Myocyte (in vitro differentiated cells): ENCODE measurements around the gene FGG. TPM values are rescaled to one million over a fixed set of nuclear protein-coding genes. Genes with fewer than 3 reads are reported as not detected.
"Not testable (repeated sequence)": the region's sequence is repeated elsewhere in the genome, so short reads cannot be mapped to it uniquely, and the experiment has no call there.

ENCODE experiments used
- DNase-seq: peaks from one replicate; pipeline ENCODE4 v3.0.0-alpha.2; 2012; ENCODE audit warnings: low read depth
- total RNA-seq: library from RNA; depleted of rRNA; stranded (reverse); fragments of >200 nt; gene quantifications from 2 replicates; pipeline ENCODE4 v1.2.3, GENCODE V29; 2014

FGG gene
- total RNA-seq, 1 donor from 2014 or later: not detected

- no peak for DNase-seq
Observed at GRCh38 chr4:154611833-154612232, 623 bp downstream of the FGG start.

GRCh38 chr4:154610582-154610981 lies 1.9 kb downstream of the FGG start:
- no peak for DNase-seq

DNA sequence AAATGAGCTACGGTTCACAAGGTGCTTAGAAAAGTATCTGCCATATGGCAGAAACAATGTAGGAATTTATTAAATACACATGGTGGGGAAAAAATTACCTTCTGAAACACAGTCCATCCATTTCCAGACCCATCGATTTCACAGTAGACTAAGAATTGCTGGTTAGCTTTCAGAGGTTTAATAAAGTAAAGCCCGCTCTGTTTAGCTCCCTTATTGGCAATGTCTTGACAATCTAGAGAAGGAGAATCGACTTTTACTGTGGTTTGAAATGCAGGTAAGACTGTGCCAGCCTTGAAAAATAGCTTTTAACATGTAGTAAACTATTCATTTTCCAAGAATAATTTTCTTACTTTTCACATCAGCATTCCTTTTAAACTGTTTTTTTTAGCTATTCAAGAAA lies 2.9 kb downstream of the FGG start:
- no peak for DNase-seq

DNA sequence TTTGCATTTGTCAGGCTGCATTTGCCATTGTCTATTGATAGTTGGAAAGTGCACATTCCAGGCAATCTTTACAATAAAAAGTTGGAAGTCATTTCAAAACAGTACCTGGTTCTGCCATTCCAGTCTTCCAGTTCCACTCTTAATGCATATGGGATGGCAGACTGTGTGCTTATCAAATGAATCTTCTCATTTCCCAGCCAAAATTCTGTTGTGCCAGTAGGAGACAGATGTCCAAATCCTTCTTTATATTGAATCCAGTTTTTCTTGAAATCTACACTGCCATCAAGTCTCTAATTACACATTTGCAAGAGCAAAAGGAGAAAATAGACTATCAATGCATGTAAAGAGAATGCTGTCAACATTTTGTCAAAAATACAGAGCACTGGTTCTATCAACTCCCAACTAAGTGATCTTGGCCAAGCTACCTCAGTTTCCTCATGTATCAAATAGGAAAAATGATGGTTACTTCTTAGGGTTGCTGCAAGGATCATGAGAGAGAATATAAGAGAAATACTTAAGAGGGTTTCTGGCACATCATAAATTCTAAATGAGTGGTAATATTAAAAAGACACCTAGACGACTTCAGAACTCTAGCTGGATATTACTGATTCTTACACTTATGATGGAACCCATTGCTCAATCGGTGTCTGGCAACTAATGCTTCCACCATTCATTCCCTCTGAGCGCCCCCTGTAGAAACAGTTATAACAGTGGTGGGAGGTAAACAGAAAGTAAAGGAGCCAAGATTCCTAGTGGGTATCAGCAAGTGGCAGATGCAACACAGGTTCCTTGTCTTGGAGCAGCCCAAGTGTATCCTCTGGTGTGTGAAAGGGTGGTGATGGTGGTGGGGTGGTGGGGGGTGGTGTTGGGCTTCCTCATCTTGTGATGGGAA lies 3.8 kb downstream of the FGG start:
- no peak for DNase-seq

DNA sequence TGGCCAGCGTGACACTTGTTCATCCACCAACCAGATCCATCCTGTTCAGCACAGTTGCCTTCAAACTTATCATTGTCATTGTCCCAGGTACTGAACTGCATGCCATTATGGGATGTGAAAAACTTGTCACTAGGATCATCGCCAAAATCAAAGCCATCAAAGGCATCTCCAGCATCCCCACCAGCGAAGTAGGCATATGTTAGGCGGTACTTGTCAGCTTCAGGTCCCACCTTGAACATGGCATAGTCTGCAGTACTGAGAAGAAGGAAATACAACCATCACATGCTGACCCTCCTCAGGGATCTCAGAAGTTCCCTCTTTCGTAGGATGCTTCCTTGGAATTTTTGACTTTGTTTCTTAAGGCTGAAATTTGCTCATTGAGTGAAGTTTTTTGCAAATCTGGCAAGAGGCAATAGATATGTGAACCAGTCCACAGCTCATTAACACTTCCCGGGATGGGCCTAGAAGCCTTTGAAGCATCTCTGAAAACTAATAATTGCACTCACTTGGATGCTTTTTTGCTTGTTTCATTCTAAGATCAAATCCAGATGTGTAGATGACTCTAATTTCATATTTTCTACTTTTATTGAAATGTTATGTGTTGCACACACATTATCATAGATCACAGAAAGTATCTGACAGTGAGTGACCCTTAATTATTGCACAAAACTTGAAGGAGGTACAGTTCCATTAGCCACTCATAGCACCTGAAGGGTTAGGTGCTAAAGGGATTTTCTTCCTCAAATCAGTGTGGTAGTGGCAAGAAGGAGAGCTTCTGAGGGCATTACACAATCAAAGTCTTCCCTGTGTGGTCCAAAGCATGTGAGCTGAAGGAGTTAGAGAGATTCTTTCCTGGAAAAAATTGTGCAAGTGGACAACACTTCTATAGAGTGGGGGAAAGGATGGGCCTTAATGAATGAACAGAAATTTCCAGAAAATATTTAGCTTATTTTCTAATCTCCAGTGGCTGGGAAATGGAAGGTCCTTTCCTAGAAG lies 5.4 kb downstream of the FGG start:
- DNase-seq: no peak

DNA sequence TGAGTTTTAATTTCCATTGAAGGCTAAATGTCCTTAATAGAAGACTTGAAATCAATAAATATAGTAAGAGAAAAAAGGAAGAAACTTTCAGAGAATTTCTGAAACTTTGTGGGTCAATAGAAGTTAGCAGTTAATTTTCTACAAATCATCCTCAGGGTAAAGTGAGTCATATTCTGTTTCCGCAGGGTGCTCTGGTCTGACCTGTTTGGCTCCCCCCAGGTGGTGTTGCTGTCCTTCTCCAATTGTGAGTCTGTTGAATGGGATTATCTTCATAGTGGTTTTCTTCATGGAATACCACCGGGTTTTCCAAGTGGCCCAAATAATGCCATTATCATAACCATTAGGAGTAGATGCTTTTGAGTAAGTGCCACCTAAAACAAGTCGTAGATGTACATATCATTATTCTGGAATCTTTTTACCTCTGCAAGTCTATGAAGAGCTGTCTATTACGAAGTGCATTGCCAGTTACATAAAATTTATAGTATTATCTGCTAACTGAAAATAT lies 7.7 kb downstream of the FGG start:
- no peak for DNase-seq

GRCh38 chr4:154603033-154603943 lies 9.2 kb downstream of the FGG start:
- no peak for DNase-seq

DNA sequence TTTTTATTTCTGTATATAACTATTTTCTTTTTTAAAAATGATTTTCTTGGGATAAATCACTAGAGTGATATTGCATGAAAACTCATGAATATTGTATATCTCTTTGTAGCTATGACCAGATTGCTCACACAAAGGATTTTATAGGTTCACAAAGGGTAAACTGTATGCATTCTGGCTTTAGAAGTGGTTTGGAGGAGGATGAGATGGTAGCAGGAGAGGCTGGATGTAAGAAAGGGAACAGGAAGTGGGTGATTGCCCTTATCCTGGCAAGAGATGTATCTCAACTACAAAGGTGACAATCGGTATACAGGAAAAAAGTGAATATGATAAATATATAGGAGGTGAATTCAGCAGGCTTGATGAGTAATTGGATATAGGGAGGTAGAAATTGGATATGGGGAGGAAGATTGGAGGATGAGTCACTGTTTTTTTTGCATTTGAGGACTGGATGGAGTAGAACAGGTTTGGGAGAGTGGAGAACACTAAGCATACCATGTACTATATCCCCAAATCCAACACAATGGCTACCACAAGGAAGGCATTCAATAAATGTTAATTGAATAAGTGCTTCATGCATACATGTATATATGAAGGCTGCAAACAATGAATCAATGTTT lies 9.9 kb downstream of the FGG start:
- DNase-seq: no peak

- DNase-seq: no peak
Observed at GRCh38 chr4:154597798-154598774, 14.4 kb downstream of the FGG start.

DNA sequence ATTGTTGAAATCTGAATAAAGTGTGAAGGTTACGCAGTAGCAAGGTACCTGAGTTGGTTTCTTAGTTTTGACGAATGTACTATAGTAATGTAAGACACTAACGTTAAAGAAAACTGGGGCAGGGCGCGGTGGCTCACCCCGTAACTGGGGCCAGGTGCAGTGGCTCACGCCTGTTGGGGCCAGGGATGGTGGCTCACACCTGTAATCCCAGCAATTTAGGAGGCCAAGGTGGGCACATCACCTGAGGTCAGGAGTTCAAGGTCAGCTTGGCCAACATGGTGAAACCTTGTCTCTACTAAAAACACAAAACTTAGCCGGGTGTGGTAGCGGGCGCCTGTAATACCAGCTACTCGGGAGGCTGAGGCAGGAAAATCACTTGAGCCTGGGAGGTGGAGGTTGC lies 15.2 kb downstream of the FGG start:
- not testable (repeated sequence) for DNase-seq

DNA sequence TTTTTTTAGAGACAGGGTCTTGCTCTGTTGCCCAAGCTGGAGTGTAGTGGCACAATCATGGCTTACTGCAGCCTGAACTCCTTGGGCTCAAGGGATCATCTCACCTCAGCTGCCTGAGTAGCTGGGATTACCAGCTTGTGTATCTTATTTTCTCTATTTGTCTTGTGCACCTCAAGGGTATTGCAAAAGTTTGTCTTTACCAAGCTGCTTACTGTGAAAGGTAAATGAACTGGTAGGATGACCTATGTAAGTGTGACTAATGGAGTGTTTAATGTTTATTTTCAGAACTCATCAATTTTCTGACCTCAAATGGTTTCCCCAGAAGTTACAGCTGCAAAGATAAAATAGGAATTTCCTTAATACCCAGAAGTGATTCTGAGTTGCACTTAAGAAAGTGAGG lies 16.6 kb downstream of the FGG start:
- no peak for DNase-seq

DNA sequence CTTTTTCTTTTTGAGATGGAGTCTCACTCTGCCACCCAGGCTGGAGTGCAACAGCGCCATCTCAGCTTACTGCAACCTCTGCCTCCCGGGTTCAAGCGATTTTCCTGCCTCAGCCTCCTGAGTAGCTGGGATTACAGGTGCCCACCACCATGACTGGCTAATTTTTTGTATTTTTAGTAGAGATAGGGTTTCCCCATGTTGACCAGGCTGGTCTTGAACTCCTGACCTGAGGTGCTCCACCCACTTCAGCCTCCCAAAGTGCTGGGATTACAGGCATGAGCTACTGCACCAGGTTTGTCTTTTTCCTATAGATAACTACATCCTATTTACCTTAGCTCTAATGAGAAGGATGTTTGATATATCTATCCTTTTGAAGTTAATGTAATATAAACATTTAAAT lies 18.1 kb downstream of the FGG start:
- DNase-seq: not testable (repeated sequence)

GRCh38 chr4:154593868-154594267 lies 18.6 kb downstream of the FGG start:
- DNase-seq: no peak

DNA sequence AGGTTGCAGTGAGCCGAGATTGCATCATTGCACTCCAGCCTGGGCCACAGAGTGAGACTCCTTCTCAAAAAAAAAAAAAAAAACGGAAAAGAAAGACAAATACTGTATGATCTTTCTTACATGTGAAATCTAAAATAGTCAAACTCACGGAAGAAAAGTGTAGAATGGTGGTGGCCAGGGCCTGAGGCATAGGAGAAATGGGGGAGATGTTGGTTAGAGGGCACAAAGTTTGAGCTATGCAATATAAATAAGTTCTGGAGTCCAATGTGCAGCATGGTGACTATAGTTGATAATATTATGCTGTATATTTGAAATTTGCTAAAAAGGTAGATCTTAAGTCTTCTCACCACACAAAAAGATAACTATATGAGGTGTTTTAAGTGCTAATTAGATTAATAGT lies 20.6 kb downstream of the FGG start:
- no peak for DNase-seq

- DNase-seq: no peak
Observed at GRCh38 chr4:154590329-154591006, 22.0 kb downstream of the FGG start, which contains the start of gene FGA. TSS of gene FGA (minus strand) at chr4:154590742. CDS start at chr4:154590687, 55 bp downstream.

GRCh38 chr4:154589296-154590197 lies 22.9 kb downstream of the FGG start:
- no peak for DNase-seq

- no peak for DNase-seq
Observed at GRCh38 chr4:154588198-154588597, 24.3 kb downstream of the FGG start.
